ENCODE results near the gene DPPA5. TPM values are rescaled to one million over a fixed set of nuclear protein-coding genes. Genes with fewer than 3 reads are reported as not detected.
"Not testable (repeated sequence)": the region's sequence is repeated elsewhere in the genome, so short reads cannot be mapped to it uniquely, and the experiment has no call there.

Gene DPPA5
- total RNA-seq, 1 donor from 2014 or later: not detected

GRCh38 chr6:73325656-73326055 lies 28.4 kb downstream of the DPPA5 start:
- no peak overlapping the region for H3K27ac ChIP-seq
- ATAC-seq (no peak), DNase-seq (no peak)
- H3K4me3 ChIP-seq: no peak overlapping the region
- no peaks in the 10 kb centered on the region for H3K36me3 ChIP-seq
- no peaks in the 10 kb centered on the region for H3K4me1 ChIP-seq
- no peaks in the 10 kb centered on the region for H3K9me3 ChIP-seq
- no peak for TF ChIP-seq CTCF (IDR thresholded peaks at IDR 0.05)
- intact Hi-C loops (cut with DNase I): no loop called here
- H3K27me3 ChIP-seq (ENCODE audit: low read depth): no peaks in the 10 kb centered on the region

- no peak for TF ChIP-seq CTCF (IDR thresholded peaks at IDR 0.05)
- Histone ChIP-seq H3K4me3 (no peak overlapping the region), H3K27me3 (ENCODE audit: low read depth) (no peaks in the 10 kb centered on the region), H3K4me1 (no peaks in the 10 kb centered on the region), H3K36me3 (no peaks in the 10 kb centered on the region), H3K27ac (no peak overlapping the region), H3K9me3 (no peaks in the 10 kb centered on the region)
- DNase-seq (no peak), ATAC-seq (no peak)
- intact Hi-C loops (cut with DNase I): no loop called here
Measured at GRCh38 chr6:73323323-73323722, 30.8 kb downstream of the DPPA5 start.

GRCh38 chr6:73314577-73315492 lies 39.2 kb downstream of the DPPA5 start:
- H3K4me3 ChIP-seq: peak overlapping the region; percentile 8
- no peaks in the 10 kb centered on the region for H3K9me3 ChIP-seq
- H3K36me3 ChIP-seq: no peaks in the 10 kb centered on the region
- H3K27me3 ChIP-seq (ENCODE audit: low read depth): peaks cover 19% of the 10 kb centered on the region
- DNase-seq (no peak), ATAC-seq (peak in 1 of 2 donors; percentile 27)
- intact Hi-C loops (cut with DNase I): no loop called here
- H3K4me1 ChIP-seq: peaks cover 6% of the 10 kb centered on the region
- TF ChIP-seq CTCF (IDR thresholded peaks at IDR 0.05): no peak
- H3K27ac ChIP-seq: no peak overlapping the region

GRCh38 chr6:73310503-73310845 lies 43.6 kb downstream of the DPPA5 start:
- ATAC-seq; DNase-seq; H3K4me1 ChIP-seq; H3K9me3 ChIP-seq; H3K36me3 ChIP-seq; intact Hi-C loops (cut with DNase I): not testable (repeated sequence)
- H3K27ac ChIP-seq: peak overlapping the region; percentile 37
- H3K27me3 ChIP-seq (ENCODE audit: low read depth): peaks cover 11% of the 10 kb centered on the region
- H3K4me3 ChIP-seq: peak overlapping the region; percentile 72

GRCh38 chr6:73309785-73310502 lies 44.1 kb downstream of the DPPA5 start:
- H3K4me1 ChIP-seq: peaks cover 6% of the 10 kb centered on the region
- intact Hi-C loops (cut with DNase I): no loop called here
- H3K4me3 ChIP-seq: peak overlapping the region; percentile 72
- peak overlapping the region; percentile 37 for H3K27ac ChIP-seq
- H3K36me3 ChIP-seq: no peaks in the 10 kb centered on the region
- TF ChIP-seq CTCF (IDR thresholded peaks at IDR 0.05): peak; percentile 45
- DNase-seq (peak; percentile 72), ATAC-seq (peak; percentile 95 to 97)
- H3K27me3 ChIP-seq (ENCODE audit: low read depth): peaks cover 6% of the 10 kb centered on the region
- no peaks in the 10 kb centered on the region for H3K9me3 ChIP-seq

- no peaks in the 10 kb centered on the region for H3K36me3 ChIP-seq
- H3K4me1 ChIP-seq: peaks cover 6% of the 10 kb centered on the region
- H3K9me3 ChIP-seq: no peaks in the 10 kb centered on the region
- peak overlapping the region; percentile 37 for H3K27ac ChIP-seq
- DNase-seq (no peak), ATAC-seq (peak in 1 of 2 donors; percentile 79)
- peaks cover 1% of the 10 kb centered on the region for H3K27me3 ChIP-seq (ENCODE audit: low read depth)
- H3K4me3 ChIP-seq: peak overlapping the region; percentile 72
- no peak for TF ChIP-seq CTCF (IDR thresholded peaks at IDR 0.05)
- intact Hi-C loops (cut with DNase I): no loop called here
Measured at GRCh38 chr6:73309535-73309784, 44.6 kb downstream of the DPPA5 start.

Measured in lower lobe of right lung (tissue), 2 donors.